B cell (primary cell): ENCODE measurements around the gene ZNF580. TPM values are rescaled to one million over a fixed set of nuclear protein-coding genes. Genes with fewer than 3 reads are reported as not detected.
A peak's percentile ranks its signal among the peaks of the same experiment; 100 is the strongest.

ENCODE experiments used
- ATAC-seq: fragments of 200-7000 bp; cut with Tn5 transposase; one replicate; pipeline ENCODE4 v1.10.0; 2021; ENCODE audit warnings: low read depth, mild to moderate bottlenecking, moderate number of reproducible peaks, moderate library complexity
- CTCF ChIA-PET: fragments of 350-600 bp; sonication (Branson Sonifier 250); formaldehyde crosslinking; loops from one replicate; lab custom pipeline; 2021; ENCODE audit warnings: antibody characterized with exemption, inconsistent platforms; lab: Charles Lee
- POLR2A ChIA-PET: fragments of 350-600 bp; sonication (Branson Sonifier 250); formaldehyde crosslinking; loops from one replicate; lab custom pipeline; 2021; ENCODE audit warnings: antibody characterized with exemption; lab: Charles Lee
- DNase-seq: peaks from one replicate; pipeline ENCODE4 v3.0.0; 2013
- H2AFZ ChIP-seq: 2 replicates; pipeline ENCODE4 v1.6.1; 2012; ENCODE audit warnings: mild to moderate bottlenecking, low read depth, low read length; ENCODE audit not compliant: insufficient read depth, poor library complexity, severe bottlenecking
- H3K27ac ChIP-seq, 2 donors: 1 replicate in 1 of 2; 2 replicates in 1 of 2; pipeline ENCODE4 v1.5.1; 2012 to 2013; ENCODE audit warnings: low read length in 2 of 2, mild to moderate bottlenecking in 2 of 2, moderate library complexity in 1 of 2
- H3K27me3 ChIP-seq, 4 experiments: fragments of 200-600 bp in 1 of 4; sonication (generic) in 1 of 4; replicated peaks in 1 of 4; 1 replicate in 2 of 4; 2 replicates in 2 of 4; pipeline versions ENCODE4 v1.6.1 to v1.7.0; 2013 to 2016; ENCODE audit warnings: low read length in 3 of 4, mild to moderate bottlenecking in 2 of 4, mixed read lengths in 1 of 4, moderate library complexity in 1 of 4; ENCODE audit not compliant: insufficient read depth in 4 of 4, control insufficient read depth in 3 of 4; ENCODE audit errors: control extremely low read depth in 1 of 4
- H3K36me3 ChIP-seq, 2 experiments: replicated peaks in 1 of 2; 1 replicate in 1 of 2; 2 replicates in 1 of 2; pipeline versions ENCODE4 v1.6.1 to v1.7.1; 2013; ENCODE audit warnings: low read length in 1 of 2; ENCODE audit not compliant: insufficient read depth in 2 of 2, control insufficient read depth in 1 of 2; ENCODE audit errors: control extremely low read depth in 1 of 2, extremely low read depth in 1 of 2
- H3K4me1 ChIP-seq, 2 donors: fragments of 200-600 bp in 1 of 2; sonication (generic) in 1 of 2; 1 replicate in 1 of 2; 2 replicates in 1 of 2; pipeline versions ENCODE4 v1.5.1 to v1.6.1; 2013 to 2017; ENCODE audit warnings: low read length in 2 of 2; ENCODE audit not compliant: control insufficient read depth in 2 of 2, insufficient read depth in 2 of 2
- H3K4me2 ChIP-seq: replicated peaks from 2 replicates; pipeline ENCODE3; 2012; ENCODE audit warnings: mild to moderate bottlenecking, low read depth, low read length; ENCODE audit not compliant: poor library complexity, severe bottlenecking
- H3K4me3 ChIP-seq, 5 experiments: fragments of 200-600 bp in 1 of 5; sonication (generic) in 1 of 5; 1 replicate in 3 of 5; 2 replicates in 2 of 5; pipeline versions ENCODE4 v1.5.1 to v1.7.0; 2011 to 2016; ENCODE audit warnings: low read length in 4 of 5, mild to moderate bottlenecking in 4 of 5, low read depth in 2 of 5, control low read depth in 1 of 5, moderate library complexity in 1 of 5; ENCODE audit not compliant: insufficient read depth in 1 of 5; ENCODE audit errors: control extremely low read depth in 1 of 5, extremely low read depth in 1 of 5
- H3K79me2 ChIP-seq: fragments of 200-600 bp; sonication (generic); one replicate; pipeline ENCODE4 v1.6.0; 2016; ENCODE audit warnings: low read length; ENCODE audit not compliant: control insufficient read depth, insufficient read depth
- H3K9ac ChIP-seq: fragments of 200-600 bp; sonication (generic); 2 replicates; pipeline ENCODE4 v1.6.1; 2017; ENCODE audit warnings: mild to moderate bottlenecking, low read length, moderate library complexity
- H3K9me3 ChIP-seq, 3 donors: one replicate each; pipeline versions ENCODE4 v1.6.1 to v1.7.1; 2013; ENCODE audit warnings: low read length in 2 of 3; ENCODE audit not compliant: control insufficient read depth in 2 of 3, insufficient read depth in 1 of 3; ENCODE audit errors: control extremely low read depth in 1 of 3
- H4K20me1 ChIP-seq: 2 replicates; pipeline ENCODE4 v1.6.0; 2012; ENCODE audit warnings: mild to moderate bottlenecking, low read length; ENCODE audit not compliant: insufficient read depth, control insufficient read depth, poor library complexity, severe bottlenecking
- H3K27ac Mint-ChIP-seq: one replicate; pipeline ENCODE4 v1.8.0; 2021; ENCODE audit warnings: mixed read lengths
- H3K27me3 Mint-ChIP-seq: one replicate; pipeline ENCODE4 v1.8.0; 2021; ENCODE audit warnings: mixed read lengths
- H3K4me1 Mint-ChIP-seq: one replicate; pipeline ENCODE4 v1.8.0; 2021; ENCODE audit warnings: mixed read lengths
- H3K4me3 Mint-ChIP-seq: one replicate; pipeline ENCODE4 v1.8.0; 2021; ENCODE audit warnings: mixed read lengths
- H3K9me3 Mint-ChIP-seq: one replicate; pipeline ENCODE4 v1.8.0; 2022; ENCODE audit warnings: mixed read lengths; ENCODE audit not compliant: insufficient read depth
- CTCF ChIP-seq: fragments of 200-600 bp; IDR thresholded peaks from one replicate; pipeline ENCODE4 v1.8.0; 2022; ENCODE audit warnings: antibody characterized with exemption, mild to moderate bottlenecking
- EZH2 ChIP-seq: IDR thresholded peaks from 2 replicates; pipeline ENCODE4 v1.6.1; 2012; ENCODE audit warnings: borderline replicate concordance, low read depth, mild to moderate bottlenecking, moderate library complexity, low read length; ENCODE audit not compliant: insufficient read depth, poor library complexity, severe bottlenecking
- WGBS: methylation state at CpG from one replicate; pipeline ENCODE4 v1.1.5; 2013; ENCODE audit warnings: missing lambda C conversion rate; ENCODE audit not compliant: insufficient coverage; 5-methylcytosine and 5-hydroxymethylcytosine counted together
- intact Hi-C: fragments of 100-400 bp; cut with micrococcal nuclease; formaldehyde crosslinking; loops from one replicate; pipeline ENCODE4 v1.10.0; 2022
- polyA plus RNA-seq: library from polyadenylated mRNA; depleted of rRNA; stranded (reverse); fragments of >200 nt; gene quantifications from 2 replicates; pipeline ENCODE4 v1.2.3, GENCODE V29; 2012
- total RNA-seq, 2 donors: library from RNA; stranded (reverse); fragments of 120-200 nt in 1 of 2; gene quantifications; 1 replicate in 1 of 2; 2 replicates in 1 of 2; pipeline versions ENCODE4 v1.2.3 to v1.2.4, GENCODE V29; 2013 to 2022

Gene ZNF580
- total and polyA plus RNA-seq, 2 donors (not counting 1 experiment from before 2014, with no cell fraction given): 69.8 to 101 TPM

- Mint-ChIP-seq H3K4me3 (peak overlapping the region; percentile 96), H3K4me1 (peaks cover 61% of the 10 kb centered on the region), H3K9me3 (no peaks in the 10 kb centered on the region), H3K27ac (peak overlapping the region; percentile 98), H3K27me3 (no peaks in the 10 kb centered on the region)
- TF ChIP-seq CTCF (no peak), EZH2 (no peak)
- H4K20me1 ChIP-seq: no peaks in the 10 kb centered on the region
- H3K4me3 ChIP-seq: peak overlapping the region; percentile 74 to 100 (median 93)
- 7% methylated on average over 9 of the region's 9 CpGs for WGBS
- peaks cover 35% of the 10 kb centered on the region for H3K79me2 ChIP-seq
- no peaks in the 10 kb centered on the region for H3K27me3 ChIP-seq
- DNase-seq (peak; percentile 61), ATAC-seq (no peak)
- H2AFZ ChIP-seq: peak overlapping the region; percentile 56
- peak overlapping the region; percentile 98 to 100 for H3K27ac ChIP-seq
- ChIA-PET CTCF (interaction anchor here (0.6 to 9.4 kb wide), 8 partner anchors 11 to 494 kb away, joined by 3 to 131 read pairs (median 6); partner anchors contain the start of genes CCDC106, U2AF2, ZNF524 and ZNF784), POLR2A (interaction anchor here (0.7 to 6.2 kb wide), 13 partner anchors 8 to 296 kb away, joined by 3 to 55 read pairs (median 4); partner anchors contain the start of genes CCDC106, FIZ1, ISOC2 and KMT5C)
- H3K9ac ChIP-seq: peak overlapping the region; percentile 100
- peaks cover 0 to 7% (median 0%) of the 10 kb centered on the region in 3 donors for H3K9me3 ChIP-seq
- H3K36me3 ChIP-seq: peaks cover 0 to 2% of the 10 kb centered on the region in 2 experiments
- H3K4me2 ChIP-seq: peak overlapping the region; percentile 94
- intact Hi-C loops: loop anchor here (1.0 to 10.0 kb wide), 4 partner anchors 8 to 679 kb away; partner anchors contain the start of genes PPP1R12C, PPP6R1, ZNF581 and ZSCAN5A
- H3K4me1 ChIP-seq: peaks cover 20 to 65% of the 10 kb centered on the region in 2 donors
Measured at GRCh38 chr19:55635334-55635717, 5.5 kb upstream of the ZNF580 start.
